Activated B cell treated with CpG ODN at 0.5 μM for 24 hours (primary cell): ENCODE data around the gene GRIPAP1. TPM values are rescaled to one million over a fixed set of nuclear protein-coding genes. Genes with fewer than 3 reads are reported as not detected.

Experiments used
- ATAC-seq: fragments of 200-7000 bp; cut with Tn5 transposase; one replicate; pipeline ENCODE4 v1.10.0; 2021; ENCODE audit warnings: low read depth, mild to moderate bottlenecking, moderate library complexity
- CTCF ChIA-PET: fragments of 350-600 bp; sonication (Branson Sonifier 250); formaldehyde crosslinking; loops from one replicate; lab custom pipeline; 2021; ENCODE audit warnings: antibody characterized with exemption; lab: Charles Lee
- POLR2A ChIA-PET: fragments of 350-600 bp; sonication (Branson Sonifier 250); formaldehyde crosslinking; loops from one replicate; lab custom pipeline; 2021; ENCODE audit warnings: antibody characterized with exemption; lab: Charles Lee
- DNase-seq: peaks from one replicate; pipeline ENCODE4 v3.0.0; 2022
- H3K27ac Mint-ChIP-seq: one replicate; pipeline ENCODE4 v1.8.0; 2020; ENCODE audit warnings: mixed read lengths
- H3K27me3 Mint-ChIP-seq: one replicate; pipeline ENCODE4 v1.8.0; 2021; ENCODE audit warnings: mixed read lengths
- H3K36me3 Mint-ChIP-seq: one replicate; pipeline ENCODE4 v1.8.0; 2021; ENCODE audit warnings: low read depth, mixed read lengths
- H3K4me1 Mint-ChIP-seq: one replicate; pipeline ENCODE4 v1.8.0; 2021; ENCODE audit warnings: mixed read lengths
- H3K4me3 Mint-ChIP-seq: one replicate; pipeline ENCODE4 v1.8.0; 2020; ENCODE audit warnings: mild to moderate bottlenecking, mixed read lengths
- H3K9me3 Mint-ChIP-seq: one replicate; pipeline ENCODE4 v1.8.0; 2020; ENCODE audit warnings: mixed read lengths
- CTCF ChIP-seq: fragments of 200-600 bp; IDR thresholded peaks from one replicate; pipeline ENCODE4 v1.8.0; 2022; ENCODE audit warnings: antibody characterized with exemption, mild to moderate bottlenecking
- intact Hi-C: fragments of 100-400 bp; cut with micrococcal nuclease; formaldehyde crosslinking; loops from one replicate; pipeline ENCODE4 v1.15.1; 2024
- total RNA-seq: library from RNA; stranded (reverse); gene quantifications from 2 replicates; pipeline ENCODE4 v1.2.3, GENCODE V29; 2022

GRIPAP1 gene
- total RNA-seq, 1 donor from 2014 or later = 117 TPM

GRCh38 chrX:48971249-48972219, 30.5 kb downstream of the GRIPAP1 start, which contains the start of gene KCND1:
Gene KCND1, minus strand, starts transcription at chrX:48971844. Its CDS starts 1,573 bp downstream, at chrX:48970271.
- ATAC-seq = peak; percentile 29
- Mint-ChIP-seq H3K9me3 (no peaks in the 10 kb centered on the region), H3K4me3 (peak within 1 kb of the TSS; percentile 57), H3K4me1 (peaks cover 13% of the 10 kb centered on the region), H3K27me3 (no peaks in the 10 kb centered on the region), H3K36me3 (peaks cover 20% of the 10 kb centered on the region), H3K27ac (no peak within 1 kb of the TSS)
- ChIA-PET POLR2A (interaction anchor here (0.7 to 2.2 kb wide), 5 partner anchors 10 to 71 kb away, joined by 3 to 16 read pairs (median 3); partner anchors contain the start of gene OTUD5), CTCF (interaction anchor here (0.6 to 1.3 kb wide), 7 partner anchors 10 to 323 kb away, joined by 3 read pairs; no protein-coding TSS in a partner anchor)
- intact Hi-C loops = loop anchor here (1.0 kb wide), 2 partner anchors 13 to 72 kb away; partner anchors contain the start of gene TFE3
- no peak for TF ChIP-seq CTCF
- DNase-seq = no peak

- no peak overlapping the region for H3K4me3 Mint-ChIP-seq
- no peak for DNase-seq
- ChIA-PET CTCF (no interaction called here), POLR2A (no interaction called here)
- no peaks in the 10 kb centered on the region for H3K27me3 Mint-ChIP-seq
- no peak for TF ChIP-seq CTCF
- no peaks in the 10 kb centered on the region for H3K9me3 Mint-ChIP-seq
- no peak overlapping the region for H3K27ac Mint-ChIP-seq
- intact Hi-C loops = no loop called here
- no peak for ATAC-seq
- H3K4me1 Mint-ChIP-seq = peaks cover 13% of the 10 kb centered on the region
- H3K36me3 Mint-ChIP-seq = peaks cover under 1% of the 10 kb centered on the region
Measured at GRCh38 chrX:48969471-48969870, 32.6 kb downstream of the GRIPAP1 start.

GRCh38 chrX:48968377-48968776, 33.7 kb downstream of the GRIPAP1 start:
- H3K27ac Mint-ChIP-seq = no peak overlapping the region
- ChIA-PET POLR2A (no interaction called here), CTCF (no interaction called here)
- intact Hi-C loops = no loop called here
- no peaks in the 10 kb centered on the region for H3K36me3 Mint-ChIP-seq
- no peak for DNase-seq
- H3K9me3 Mint-ChIP-seq = no peaks in the 10 kb centered on the region
- ATAC-seq = no peak
- no peak overlapping the region for H3K4me3 Mint-ChIP-seq
- H3K27me3 Mint-ChIP-seq = no peaks in the 10 kb centered on the region
- H3K4me1 Mint-ChIP-seq = peaks cover 18% of the 10 kb centered on the region
- TF ChIP-seq CTCF = no peak

- Mint-ChIP-seq H3K36me3 (no peaks in the 10 kb centered on the region), H3K4me1 (peaks cover 19% of the 10 kb centered on the region), H3K9me3 (no peaks in the 10 kb centered on the region), H3K27me3 (no peaks in the 10 kb centered on the region), H3K27ac (no peak overlapping the region), H3K4me3 (no peak overlapping the region)
- ChIA-PET POLR2A (interaction anchor here (1.7 kb wide), 1 partner anchor 9 kb away, joined by 5 read pairs; the partner anchor contains the start of gene OTUD5), CTCF (no interaction called here)
- intact Hi-C loops = no loop called here
- TF ChIP-seq CTCF = no peak
- DNase-seq (no peak), ATAC-seq (no peak)
Measured at GRCh38 chrX:48966796-48967579, 35.1 kb downstream of the GRIPAP1 start.
